RKO (cell line): Measurements from ENCODE around the gene LGI1.

Experiments
- DNase-seq: peaks from one replicate; pipeline ENCODE4 v3.0.0-alpha.2; 2016; ENCODE audit warnings: low spot score

Gene LGI1

DNA sequence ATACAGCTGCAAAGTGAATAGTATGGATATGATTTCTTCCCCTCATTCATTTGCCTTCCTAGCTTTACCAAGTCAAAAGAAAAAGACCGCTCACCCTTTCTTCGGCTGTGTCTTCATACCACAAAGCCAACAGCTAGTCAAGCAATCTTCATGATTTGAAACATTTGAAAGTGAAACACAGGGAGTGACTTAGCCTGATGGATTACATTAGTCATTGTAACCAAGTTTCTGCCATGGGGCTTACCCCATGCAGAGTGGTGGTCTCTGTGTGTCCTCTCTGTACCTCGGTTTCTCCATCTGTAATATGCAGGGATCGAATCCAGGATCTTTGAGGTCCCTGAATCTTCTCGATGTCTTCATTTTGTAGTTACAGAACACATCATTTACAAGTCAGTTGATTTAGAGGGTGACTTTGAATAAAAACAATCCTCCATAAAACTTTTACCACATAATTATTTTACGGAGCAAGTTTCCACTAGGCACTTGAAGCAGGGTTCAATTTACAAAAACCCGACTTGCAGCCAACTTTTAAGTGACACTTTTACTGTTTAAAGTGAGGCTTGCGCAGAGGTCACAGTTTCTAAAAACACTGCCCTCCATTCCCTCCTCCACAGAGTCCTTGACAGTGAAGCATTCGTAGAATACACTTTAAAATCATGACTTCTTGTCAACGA, 2.2 kb upstream of the LGI1 start:
- DNase-seq, result no peak

DNA sequence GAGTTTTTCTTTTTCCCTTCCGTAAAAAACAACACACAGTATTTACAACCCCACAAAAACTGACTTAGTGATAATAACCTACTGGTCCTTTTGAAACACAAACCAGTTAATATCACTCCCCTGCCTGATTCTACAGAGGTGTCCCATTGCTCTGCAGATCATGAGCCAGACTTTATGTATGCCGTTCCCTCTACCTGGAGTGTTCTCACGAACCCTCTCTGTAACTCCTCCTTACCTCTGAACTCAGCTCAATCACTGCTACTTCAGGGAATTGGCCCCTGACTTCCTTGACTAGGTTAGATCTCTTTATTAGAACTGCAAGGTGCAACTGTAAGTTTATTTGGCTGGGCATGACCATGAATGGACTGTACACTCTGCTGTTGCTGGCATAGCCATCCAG, 1.6 kb upstream of the LGI1 start:
- DNase-seq, result no peak

DNA sequence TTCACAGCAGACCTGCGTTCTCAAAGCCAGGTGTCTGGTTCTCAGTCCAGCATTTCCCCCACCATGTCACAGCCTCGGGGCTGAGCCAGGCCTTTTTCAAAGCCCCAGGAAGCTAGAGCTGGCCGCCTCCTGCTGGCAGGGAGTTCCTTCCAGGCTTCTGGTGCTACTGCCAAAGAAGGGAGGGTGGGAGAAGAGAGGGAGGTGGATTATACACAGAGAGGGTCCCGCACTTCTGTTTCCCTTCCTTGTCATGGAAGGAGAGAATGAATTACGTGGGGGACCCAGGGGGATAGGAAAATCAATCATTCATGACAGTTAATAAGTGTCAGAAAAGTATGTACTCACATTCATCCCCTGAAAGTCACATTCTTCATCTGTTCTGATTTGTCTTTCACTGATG, 600 bp upstream of the LGI1 start:
- no peak for DNase-seq

DNA sequence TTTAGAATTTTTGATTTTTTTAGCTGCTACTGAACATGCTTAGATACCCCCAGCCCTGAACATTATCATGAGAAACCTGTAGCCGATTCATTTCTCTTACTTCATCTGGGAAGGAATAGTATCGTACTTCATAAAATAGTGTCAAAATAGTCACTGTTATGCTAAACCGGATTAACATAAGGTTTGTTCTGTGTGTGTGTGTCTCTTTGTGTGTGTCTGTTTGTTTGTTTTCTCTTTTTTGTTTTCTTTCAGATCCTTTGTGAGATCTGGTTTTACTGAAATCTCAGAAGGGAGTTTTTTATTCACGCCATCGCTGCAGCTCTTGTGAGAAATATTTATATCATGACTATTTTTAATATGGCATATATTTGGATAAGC, 761 bp downstream of the LGI1 start:
- DNase-seq, result no peak

DNA sequence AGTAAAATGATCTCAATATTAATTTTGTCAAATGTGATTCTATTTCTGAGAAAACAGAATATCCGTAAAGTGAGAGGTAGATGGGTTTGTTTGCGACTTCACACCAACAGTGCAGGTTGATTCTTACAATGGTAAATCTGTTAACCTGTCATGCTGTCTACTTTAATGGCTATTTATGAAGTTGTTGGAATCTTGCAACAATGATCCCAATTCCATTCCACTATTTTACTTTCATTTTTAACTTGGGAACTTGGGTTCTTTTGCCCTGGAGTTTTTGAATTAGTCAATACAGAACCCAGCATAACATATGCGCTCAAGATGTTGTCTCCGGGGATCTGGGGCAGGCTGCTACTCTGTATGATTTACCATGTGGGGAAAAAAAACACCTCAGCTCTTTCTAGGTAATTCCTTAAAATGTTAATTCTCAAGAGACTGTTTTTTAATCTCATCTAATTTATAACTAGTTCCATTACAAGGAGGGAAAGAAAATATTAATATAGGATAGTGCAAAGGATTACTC, 1.2 kb downstream of the LGI1 start:
- no peak for DNase-seq

DNA sequence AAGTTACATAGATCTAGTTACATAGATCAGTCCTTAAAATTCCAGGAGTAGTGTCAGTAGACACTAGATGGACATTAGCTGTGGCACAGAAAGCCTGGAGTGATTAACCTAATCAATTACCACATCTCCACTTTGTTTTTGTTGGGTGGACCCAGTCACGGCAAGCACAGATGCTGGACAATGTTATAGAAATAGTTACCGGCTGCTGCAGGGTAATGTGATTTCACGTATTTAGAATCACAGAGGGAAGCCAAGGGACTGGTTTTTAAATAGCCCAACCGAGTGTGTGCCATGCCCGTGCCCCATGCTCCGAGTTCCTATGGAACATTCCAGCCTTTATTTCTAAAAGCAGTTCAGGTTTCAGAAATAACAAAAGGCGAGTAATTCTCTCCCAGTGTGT, 2.8 kb downstream of the LGI1 start:
- DNase-seq, result no peak

DNA sequence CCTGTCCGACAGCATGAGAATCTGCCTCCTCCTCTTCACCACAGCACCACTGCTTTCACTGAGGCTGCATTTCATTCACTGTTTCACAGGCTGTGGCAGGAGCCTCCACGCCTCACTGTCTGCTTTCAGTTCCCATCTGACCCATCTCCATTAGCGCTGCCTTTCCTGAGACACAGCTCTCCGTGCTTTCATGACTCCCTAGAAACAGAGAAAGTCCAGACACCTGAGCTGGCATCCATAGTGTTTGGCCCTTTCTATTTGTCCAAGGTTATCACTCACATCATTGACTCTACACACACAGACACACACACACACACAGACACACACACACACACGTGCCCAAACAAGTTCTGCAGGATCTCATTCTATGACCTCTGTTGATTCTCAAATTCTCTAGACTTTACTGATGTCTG, 5.2 kb downstream of the LGI1 start:
- no peak for DNase-seq

DNA sequence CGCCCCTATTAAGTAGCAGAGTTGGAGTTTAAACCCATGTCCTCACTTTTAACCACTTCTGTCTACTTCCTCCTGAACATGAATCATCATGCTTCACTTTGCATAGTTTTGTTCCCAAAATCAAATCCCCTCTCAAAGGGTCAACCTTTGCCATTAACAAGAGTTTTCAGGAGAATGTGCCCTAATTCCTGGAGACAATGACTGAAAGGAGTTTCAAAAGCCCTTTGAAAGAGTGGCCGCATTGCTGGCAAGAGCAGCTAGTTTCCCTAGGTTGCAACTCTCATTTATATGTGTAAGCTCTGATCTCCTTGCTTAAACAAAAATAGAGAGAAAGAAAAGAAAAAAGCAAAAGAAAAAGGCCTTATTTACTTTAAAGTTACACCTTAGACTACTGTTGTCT, 9.2 kb downstream of the LGI1 start:
- DNase-seq, result no peak

DNA sequence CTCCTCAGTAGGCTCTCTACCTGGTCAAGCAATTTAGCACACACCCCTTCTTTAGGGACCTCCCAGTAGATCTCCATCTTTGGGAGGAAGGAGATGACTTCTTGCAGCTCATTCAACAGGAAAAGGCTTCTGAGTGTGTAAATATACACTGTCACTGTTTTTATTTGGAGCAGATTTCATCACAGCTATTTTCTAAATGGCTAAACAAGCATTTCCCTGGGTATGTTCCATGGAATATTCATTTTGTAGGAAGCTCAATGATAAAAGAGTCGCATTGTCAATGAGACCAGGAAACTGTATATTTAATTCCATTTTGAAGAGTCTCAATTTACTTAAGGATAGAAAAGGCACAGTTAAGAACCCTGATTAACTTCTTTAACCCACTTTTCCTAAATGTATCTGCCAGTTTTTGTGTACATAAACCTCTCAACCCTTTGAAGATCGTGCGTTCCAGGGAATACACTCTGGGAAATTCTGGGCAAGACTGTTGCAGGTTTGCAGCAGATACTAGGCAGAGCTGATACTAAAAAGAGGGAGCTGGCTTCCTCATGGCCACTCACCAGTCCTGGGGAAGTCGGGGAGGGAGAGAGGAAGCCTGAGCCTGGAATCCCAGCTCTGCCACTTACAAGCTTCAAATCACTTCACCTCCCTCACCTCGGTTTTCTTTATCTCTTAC, 10.1 kb downstream of the LGI1 start:
- DNase-seq, result no peak

DNA sequence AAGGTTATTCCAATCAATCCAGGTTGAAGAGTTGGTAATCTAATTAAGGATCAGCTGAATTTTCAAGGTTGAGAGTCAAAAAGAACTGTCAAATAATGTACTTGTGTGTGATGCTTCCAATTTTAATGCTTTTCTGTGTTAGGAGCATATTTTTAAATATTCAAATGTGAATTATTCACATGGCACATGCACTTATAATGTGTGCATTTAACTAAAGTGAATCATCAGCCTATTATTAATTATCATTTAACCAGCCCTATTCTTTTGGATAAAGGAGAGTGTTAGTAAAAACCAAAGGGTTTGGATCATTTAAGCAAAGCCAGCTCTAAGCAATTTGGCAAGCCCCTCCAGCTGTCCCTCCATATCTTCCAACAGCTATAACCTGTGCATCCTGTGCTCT, 11.2 kb downstream of the LGI1 start:
- DNase-seq, result no peak

DNA sequence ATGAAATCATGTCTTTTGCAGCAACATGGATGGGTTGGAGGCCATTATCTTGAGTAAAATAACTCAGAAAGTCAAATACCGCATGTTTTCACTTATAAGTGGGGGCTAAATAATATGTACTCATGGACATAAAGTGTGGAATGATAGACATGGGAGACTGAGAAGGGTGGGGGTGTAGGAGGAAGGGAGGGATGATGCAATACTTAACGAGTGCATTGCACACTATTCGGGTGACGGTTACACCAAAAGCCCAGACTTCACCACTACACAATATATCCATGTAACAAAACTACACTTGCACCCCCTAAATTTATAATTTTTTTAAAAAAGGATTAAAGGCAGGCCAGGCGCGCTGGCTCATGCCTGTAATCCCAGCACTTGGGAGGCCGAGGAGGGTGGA, 13.6 kb downstream of the LGI1 start:
- DNase-seq, result no peak

DNA sequence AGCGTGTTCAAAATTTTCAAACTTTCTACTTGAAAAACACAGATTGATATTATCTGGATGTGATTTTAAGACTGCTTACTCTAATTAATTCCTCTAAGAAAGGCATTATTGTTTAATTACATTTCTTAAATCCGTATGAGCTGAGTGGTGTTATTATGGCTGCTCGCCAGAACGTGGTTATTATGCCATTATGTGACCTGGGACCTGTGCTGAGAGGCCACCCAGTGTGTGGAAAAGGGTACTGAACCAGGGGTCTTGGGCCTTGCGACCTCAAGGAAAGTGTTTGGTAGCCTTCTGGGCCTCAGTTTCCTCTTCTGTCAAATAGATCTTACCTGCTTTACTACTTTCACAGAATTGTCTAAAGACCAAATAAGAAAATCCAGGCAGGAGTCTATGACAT, 15.4 kb downstream of the LGI1 start:
- no peak for DNase-seq

DNA sequence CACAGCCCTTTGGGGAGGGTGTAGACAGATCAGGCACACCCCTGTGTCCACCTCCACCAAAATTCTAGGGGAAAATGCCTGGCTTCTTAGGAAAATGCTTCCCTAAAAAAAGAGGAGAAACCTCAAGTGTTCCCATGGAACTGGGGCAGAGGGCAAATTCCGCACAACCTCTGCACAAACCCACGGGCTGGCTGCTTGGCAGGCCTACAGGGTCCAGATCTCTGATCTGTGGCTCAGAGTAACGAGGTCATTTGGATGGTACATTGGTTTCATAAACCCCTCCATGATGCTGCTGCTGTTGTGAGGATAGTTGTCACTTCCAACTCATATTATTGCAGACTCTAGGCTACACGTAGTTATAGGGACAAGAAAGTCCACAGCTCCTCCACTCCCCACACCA, 16.0 kb downstream of the LGI1 start:
- no peak for DNase-seq

DNA sequence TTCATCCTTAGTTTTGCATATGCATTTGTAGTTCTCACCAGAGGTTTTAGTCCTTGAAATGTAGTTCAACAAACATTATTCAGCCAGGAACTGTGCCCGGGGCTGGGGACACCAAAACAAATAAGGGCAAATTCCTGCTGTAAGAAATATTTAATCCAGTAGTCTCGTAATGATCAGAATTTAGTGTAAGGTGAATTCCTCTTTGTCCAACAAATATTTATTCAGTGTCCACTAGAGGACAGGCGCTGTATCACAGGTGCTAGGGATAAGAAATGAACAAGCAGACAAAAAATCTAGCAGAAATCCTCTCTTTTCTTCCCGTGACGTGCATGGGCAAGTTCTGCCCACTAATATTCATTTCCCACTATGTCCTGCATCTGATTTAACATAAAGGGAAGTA, 17.6 kb downstream of the LGI1 start:
- no peak for DNase-seq

DNA sequence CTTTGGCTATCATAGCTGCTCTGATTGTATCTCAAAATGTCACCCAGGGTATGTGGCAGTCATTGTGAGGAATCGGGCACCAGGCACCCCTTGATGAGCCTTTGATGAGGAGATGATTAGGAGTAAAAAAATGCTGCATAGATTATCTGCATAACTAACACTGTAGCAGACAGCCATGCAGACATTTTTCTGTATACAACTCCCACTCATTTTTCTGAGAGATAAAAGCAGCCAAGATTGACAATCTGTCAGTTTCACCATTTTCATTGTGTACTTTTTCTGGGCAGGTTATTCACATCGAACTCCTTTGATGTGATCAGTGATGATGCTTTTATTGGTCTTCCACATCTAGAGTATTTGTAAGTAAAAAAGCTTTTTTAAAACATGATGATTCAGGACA, 19.4 kb downstream of the LGI1 start:
- no peak for DNase-seq

DNA sequence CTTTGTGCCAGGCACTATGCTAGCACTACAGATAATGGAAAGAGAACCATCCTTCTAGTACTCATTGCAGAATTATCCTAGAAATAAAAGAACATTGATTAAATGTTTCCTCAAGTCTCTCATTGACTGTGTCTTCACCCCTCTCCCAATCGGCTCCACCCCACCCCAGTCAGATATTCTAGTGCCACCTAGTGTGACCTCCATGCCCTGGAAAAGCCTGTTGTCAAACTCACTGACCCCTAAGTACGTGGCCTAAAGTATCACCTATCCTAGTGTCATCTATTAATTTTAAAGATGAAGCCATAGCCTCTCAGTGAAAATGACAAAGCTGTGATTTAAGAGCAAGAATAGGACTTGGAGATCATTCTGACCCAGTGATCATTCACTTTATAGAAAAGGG, 26.3 kb downstream of the LGI1 start:
- DNase-seq, result no peak

DNA sequence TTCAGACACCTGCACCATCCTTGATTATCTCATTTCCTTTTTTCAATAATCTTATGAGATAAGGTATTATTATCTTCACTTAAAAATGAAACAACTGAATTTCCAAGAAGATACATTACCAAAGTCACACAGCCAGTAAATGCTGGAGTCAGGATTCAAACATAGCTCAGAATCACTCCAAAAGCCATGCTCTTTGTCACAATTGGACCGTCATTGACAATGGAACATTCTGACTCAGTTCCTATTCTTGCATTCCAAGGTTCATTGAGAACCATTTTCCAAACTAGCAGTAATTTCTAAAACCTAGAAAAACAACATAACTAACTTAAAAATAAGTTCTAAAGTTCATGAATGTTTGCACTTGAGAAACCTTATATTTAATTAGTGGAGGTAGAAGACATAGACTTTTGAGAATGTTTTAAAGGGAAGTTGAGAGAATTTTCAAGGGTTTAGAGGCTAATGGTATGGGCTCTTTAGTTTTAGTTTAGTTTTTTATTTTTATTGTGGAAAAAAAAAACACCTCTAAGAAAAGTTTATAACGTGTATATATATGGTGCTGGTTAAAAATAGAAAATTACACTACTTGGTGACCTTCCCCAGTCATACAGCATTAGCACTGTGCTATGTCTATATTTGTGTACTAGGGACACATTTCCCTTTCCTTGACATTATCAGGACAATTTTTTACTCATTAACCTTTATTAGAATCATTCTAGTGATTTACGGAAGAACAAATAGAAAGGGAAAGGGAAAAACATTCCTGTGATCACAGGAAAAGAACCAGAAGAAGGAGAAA, 30.9 kb downstream of the LGI1 start:
- DNase-seq, result no peak

DNA sequence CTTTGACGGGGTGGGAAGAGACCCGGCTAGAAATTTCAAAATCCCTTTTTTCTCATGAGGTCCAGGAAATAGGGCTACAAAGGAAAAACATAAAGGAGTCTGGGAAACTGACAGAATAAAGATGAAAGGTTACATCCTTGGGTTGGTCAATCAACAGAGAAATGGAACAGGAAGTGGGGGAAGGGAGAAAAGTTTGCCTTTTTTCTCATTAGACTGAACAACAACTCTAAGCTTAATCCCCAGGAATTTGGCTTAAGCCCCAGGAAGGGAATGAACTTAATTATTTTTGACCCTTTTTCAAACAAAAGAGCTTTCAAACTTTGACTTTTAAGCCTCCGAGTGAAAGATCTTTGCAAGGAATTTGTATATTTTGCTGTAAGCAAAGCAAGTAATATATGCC, 32.7 kb downstream of the LGI1 start:
- DNase-seq, result no peak

DNA sequence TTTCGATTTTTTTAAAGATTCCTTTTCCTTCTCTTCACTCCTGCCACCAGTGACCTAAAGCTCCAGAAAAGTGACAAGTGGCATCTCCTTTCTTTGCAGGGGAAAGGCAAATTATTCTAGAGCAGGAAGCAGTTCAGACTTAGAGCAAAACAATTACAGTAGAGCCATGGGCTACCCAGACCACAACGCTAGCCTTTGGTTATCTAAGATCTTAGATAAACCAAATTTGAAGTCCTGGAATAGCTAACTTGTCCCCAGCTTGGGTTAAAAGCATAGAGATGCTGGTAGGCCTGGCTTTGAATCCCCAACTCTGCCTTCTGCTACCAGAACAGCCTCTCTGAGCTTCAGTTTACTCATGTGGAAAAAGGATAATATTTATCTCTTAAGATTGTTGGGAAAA, 38.4 kb downstream of the LGI1 start:
- DNase-seq, result no peak

DNA sequence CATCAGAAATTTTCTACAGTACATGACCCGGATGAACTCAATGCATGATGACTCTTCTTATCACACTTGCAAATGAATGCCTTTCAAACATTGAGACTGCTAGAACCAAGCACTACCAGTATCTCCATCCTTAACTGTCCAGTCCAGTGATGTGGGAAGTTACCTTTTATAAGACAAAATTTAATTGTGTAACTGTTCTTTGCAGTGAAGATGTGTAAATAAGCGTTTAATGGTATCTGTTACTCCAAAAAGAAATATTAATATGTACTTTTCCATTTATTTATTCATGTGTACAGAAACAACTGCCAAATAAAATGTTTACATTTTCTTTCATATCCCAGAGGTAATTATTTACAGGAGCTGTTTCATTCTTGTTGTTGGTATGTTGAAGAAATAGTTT, 40.1 kb downstream of the LGI1 start:
- no peak for DNase-seq

DNA sequence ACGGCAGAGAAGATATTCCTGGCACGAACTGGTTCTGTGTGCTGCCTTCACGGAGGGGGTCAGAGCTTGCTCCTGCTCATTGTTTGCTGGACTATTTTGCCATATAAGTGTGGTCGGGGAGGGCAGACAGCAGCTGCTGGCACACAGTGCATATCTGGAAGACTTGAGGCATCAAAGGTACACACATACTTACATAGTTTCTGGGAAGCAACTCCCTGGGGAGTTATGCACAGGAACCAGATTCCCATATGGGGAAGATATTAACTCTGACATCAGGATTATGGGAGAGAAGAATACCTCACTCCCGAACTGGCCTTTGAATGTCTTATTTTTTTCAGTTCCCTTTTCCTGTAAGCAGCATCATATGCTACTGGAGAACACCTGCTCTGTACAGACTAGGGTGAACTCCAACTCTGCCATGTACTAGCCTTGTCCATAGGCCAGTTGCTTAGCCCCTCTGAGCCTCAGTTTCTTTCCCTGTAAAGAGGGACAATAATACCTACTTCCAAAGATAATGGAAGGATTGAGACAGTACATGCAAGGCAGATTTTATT, 41.5 kb downstream of the LGI1 start:
- DNase-seq, result no peak

DNA sequence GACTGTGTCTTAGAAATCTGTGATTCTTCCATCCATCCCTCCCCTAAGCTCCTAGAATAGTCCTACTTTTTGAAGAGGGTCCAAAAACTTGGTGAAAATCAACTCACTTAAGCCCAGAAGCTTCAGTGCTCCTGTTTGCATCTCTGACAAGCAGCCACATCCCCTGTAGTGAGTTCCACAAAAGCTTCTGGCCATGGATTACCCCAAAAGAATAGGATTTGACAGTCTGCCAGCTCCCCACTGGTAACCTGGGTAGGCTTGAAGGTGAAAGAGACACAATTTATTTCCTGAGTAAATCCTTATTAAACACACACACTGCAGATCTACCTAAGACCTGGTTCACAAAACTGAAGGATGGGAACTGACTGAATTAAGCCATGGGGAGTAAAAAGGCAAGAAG, 46.5 kb downstream of the LGI1 start:
- DNase-seq, result no peak

DNA sequence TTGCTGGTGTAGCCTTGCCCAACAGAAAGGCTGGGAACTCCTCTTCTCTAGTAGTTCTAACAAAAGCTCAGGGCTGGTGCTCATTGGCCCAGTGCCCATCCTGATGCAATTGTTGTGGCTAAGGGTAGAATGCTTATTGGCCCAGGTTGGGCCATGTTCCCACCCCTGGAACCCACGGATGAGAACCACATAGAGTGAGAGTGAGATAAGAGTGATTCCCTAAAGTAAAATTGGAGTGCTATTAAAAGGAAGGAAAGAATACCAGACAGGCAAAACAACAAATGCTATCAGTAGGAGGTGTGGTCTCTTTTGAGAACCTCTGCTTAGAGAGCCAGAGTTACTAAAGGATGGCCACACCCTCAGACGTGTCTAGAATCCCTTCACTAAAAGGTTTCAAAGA, 49.2 kb downstream of the LGI1 start:
- DNase-seq, result no peak
